GM12874 (cell line): ENCODE data around the gene CHGA.

Experiments
- TF ChIP-seq, protein P1 (sequence below): IDR thresholded peaks from 2 replicates; pipeline ENCODE4 v1.5.1; 2011; ENCODE audit warnings: low read depth, mild to moderate bottlenecking, control low read depth, low read length, moderate library complexity; ENCODE audit not compliant: insufficient read depth

The CHGA gene

DNA sequence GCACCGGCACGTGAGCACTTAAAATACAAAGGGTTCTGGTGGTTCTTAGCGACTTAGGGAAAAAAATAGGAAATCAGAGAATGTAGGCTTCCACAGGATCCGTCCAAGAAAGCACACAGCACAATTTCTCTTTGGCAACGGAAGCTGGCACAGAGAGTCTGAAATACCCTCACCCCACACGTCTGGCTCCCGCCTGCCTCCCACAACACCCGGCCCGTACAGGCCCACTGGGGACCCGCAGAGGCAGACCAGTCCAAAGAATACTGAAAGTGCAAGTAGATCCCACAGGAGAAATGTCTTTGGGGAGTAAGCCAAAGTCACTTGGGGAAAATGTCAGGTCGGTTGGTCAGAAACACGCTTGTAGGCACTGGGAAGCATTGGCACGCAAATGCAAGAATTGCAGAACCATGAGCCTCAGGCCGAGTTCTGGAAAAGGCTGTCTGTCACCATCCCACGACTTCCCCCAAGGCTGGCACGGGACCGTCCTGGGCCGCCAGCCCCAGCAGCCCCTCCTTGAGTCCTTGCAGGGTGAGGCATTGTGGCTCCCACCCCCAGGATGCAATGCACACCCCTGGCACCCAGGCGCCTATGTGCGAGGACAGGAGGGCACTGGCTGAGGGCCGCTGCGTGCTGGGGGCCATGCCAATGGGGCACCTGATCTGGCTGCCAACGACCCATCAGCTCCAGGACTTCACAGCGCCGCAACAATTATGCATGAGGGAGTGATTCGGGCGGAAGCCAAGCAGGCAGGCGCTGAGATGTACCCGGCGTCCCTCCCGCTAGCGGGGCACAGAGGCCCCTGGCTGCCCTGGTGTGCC lies 29.7 kb downstream of the CHGA start:
- TF ChIP-seq, protein P1, sequence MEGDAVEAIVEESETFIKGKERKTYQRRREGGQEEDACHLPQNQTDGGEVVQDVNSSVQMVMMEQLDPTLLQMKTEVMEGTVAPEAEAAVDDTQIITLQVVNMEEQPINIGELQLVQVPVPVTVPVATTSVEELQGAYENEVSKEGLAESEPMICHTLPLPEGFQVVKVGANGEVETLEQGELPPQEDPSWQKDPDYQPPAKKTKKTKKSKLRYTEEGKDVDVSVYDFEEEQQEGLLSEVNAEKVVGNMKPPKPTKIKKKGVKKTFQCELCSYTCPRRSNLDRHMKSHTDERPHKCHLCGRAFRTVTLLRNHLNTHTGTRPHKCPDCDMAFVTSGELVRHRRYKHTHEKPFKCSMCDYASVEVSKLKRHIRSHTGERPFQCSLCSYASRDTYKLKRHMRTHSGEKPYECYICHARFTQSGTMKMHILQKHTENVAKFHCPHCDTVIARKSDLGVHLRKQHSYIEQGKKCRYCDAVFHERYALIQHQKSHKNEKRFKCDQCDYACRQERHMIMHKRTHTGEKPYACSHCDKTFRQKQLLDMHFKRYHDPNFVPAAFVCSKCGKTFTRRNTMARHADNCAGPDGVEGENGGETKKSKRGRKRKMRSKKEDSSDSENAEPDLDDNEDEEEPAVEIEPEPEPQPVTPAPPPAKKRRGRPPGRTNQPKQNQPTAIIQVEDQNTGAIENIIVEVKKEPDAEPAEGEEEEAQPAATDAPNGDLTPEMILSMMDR = no peak

DNA sequence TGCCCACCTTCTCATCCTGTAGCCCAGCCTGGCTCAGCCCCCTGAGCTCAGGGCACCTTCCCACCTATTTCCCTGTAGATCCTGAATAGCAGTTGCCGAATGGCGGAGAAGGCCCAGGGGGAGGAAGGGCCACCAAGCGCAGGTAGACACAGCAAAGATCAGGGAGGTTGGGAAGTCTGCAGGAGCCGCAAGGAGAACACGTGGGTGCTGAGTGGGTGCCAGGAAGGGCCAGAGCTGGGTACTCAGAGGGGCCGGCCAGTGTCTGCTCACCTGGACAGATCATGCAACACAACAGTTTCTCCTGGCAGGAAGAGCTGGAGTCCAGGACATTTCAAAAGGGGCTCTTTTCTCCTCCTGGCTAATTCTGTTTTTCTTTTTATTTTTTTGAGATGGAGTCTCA lies 30.6 kb downstream of the CHGA start:
- TF ChIP-seq, protein P1 = no peak

DNA sequence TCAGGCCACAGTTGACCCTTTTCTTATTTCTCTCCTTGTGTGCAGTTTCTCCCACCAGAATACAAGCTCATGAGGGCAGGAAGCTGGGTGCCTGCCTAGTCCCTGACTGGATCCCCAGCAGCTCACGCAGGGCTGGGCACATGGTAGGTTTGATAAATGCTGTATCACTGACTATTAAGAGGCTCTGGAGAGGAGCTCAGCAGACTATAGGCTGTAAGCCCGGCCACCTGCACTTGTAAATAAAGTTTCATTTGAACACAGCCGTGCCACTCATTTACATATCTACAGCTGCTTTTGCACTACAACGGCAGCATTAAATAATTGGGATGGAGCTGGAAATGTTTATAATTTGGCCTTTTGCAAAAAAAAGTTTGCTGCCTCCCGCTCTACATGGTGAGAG lies 32.0 kb downstream of the CHGA start:
- TF ChIP-seq, protein P1 = no peak

DNA sequence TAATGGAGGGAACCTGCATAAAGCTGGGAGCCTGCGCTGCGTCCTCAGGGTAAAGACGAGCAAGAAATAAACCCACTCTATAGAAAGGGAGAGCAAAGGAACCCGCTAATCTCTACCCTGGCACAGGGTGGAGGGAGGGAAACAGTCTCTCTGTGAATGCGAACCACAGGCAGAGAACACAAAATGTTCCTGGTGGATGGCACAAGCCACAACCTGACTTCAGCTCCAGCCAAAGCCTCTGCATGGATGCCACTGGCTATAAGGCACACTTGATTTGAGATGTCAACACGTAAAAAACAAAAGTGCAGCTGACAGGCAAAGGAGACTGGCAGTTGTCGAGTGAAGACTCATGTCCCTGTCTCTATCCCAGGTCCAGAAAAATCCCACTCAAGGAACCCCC lies 32.4 kb downstream of the CHGA start:
- TF ChIP-seq, protein P1 = no peak

DNA sequence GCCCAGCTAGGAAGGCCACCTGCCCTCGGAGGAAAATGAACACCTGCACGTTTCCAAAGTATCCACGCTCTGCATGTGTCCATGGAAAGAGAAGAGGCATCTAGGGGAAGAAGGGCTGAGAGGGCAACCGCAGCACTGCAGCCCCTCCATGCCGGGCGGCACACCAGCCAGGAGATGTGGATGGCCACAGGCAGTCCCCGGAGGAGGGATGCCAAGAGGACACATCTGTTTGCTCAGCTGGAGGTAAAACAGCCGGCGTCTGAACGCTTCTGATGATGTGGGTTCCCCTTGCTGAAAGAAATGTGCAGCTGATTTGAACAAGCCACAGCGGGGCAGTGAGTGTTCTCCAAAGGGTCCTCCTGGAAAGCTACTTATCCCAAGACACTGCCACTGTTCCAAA lies 34.0 kb downstream of the CHGA start:
- TF ChIP-seq, protein P1 = no peak

DNA sequence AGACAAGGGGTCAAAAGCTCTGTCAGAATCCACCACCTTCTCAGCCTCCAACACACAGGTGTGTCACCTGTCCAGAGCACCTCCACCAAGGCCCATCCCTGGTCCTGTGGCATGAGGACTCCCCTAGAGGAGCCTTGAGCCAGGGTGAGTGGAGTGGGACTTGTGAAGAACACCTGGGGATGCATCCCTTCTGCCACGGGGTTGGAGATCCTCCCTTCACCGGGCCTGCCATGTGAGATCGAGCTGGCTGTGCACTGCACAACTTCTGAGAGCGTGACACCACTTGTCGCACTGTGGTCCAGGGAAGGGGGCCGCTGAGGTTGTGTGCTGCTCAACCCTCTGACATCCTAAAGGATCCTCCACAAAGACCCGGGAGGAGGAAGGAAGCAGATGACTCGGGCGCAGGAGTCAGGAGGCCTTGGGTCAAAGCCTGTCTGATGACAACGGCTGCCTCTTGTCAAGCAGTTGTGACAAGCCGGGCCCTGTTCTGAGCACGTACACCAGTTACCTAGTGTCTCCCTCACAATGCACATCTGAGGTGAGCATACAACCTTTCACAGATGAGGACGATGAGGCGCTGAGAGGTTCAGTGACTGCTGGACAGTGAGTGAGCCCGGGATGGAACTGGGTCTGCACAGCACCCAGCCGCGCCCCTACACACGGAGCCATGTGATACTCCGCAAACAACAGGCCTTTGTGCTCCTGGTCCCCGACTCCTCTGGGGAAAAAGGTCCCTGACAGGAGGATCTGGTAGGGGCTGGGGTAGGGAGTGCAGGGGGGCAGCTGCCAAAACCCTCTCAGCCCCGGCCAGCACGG lies 35.6 kb downstream of the CHGA start:
- TF ChIP-seq, protein P1 = no peak

DNA sequence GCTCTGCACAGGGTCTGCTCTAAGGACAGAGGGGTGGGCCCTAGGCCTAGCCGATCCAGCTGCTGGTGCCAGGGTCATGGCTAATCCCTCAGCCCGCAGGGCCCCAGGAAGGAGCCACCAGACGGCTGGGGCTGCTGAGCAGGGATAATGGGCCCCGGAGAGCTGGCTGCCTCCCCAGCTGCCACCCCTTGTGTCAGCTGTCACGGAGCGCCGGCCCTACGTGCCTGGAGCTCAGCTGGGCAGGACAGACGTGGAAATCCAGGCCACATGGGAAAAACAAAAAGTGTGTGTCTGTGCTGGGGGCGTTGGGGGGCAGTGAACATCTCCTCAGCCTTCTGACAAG lies 36.2 kb downstream of the CHGA start:
- TF ChIP-seq, protein P1 = no peak
